ENCODE results near the gene SLC37A3.

GRCh38 chr7:140287988-140288387, 110.3 kb downstream of the SLC37A3 start:
- TF ChIP-seq EZH2 (IDR thresholded peaks at IDR 0.05; ENCODE audit: borderline replicate concordance, insufficient read depth, low read depth, low read length, poor library complexity, severe bottlenecking): no peak
- TF ChIP-seq, protein P1, sequence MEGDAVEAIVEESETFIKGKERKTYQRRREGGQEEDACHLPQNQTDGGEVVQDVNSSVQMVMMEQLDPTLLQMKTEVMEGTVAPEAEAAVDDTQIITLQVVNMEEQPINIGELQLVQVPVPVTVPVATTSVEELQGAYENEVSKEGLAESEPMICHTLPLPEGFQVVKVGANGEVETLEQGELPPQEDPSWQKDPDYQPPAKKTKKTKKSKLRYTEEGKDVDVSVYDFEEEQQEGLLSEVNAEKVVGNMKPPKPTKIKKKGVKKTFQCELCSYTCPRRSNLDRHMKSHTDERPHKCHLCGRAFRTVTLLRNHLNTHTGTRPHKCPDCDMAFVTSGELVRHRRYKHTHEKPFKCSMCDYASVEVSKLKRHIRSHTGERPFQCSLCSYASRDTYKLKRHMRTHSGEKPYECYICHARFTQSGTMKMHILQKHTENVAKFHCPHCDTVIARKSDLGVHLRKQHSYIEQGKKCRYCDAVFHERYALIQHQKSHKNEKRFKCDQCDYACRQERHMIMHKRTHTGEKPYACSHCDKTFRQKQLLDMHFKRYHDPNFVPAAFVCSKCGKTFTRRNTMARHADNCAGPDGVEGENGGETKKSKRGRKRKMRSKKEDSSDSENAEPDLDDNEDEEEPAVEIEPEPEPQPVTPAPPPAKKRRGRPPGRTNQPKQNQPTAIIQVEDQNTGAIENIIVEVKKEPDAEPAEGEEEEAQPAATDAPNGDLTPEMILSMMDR (IDR thresholded peaks at IDR 0.05): no peak

All from B cell (primary cell).